M059J (cell line): ENCODE data around the gene UBE2B. TPM values are rescaled to one million over a fixed set of nuclear protein-coding genes. Genes with fewer than 3 reads are reported as not detected.
A peak's percentile ranks its signal among the peaks of the same experiment; 100 is the strongest.
"Not testable (repeated sequence)": the region's sequence is repeated elsewhere in the genome, so short reads cannot be mapped to it uniquely, and the experiment has no call there.

Experiments used
- DNase-seq: peaks from one replicate; pipeline ENCODE4 v3.0.0-alpha.2; 2012; ENCODE audit warnings: low read depth
- total RNA-seq: library from RNA; depleted of rRNA; stranded (reverse); fragments of >200 nt; shearing (Covaris generic); gene quantifications from 2 replicates; pipeline ENCODE4 v1.2.3, GENCODE V29; 2014

The UBE2B gene
- total RNA-seq, 1 experiment from 2014 or later: 50.0 TPM

DNA sequence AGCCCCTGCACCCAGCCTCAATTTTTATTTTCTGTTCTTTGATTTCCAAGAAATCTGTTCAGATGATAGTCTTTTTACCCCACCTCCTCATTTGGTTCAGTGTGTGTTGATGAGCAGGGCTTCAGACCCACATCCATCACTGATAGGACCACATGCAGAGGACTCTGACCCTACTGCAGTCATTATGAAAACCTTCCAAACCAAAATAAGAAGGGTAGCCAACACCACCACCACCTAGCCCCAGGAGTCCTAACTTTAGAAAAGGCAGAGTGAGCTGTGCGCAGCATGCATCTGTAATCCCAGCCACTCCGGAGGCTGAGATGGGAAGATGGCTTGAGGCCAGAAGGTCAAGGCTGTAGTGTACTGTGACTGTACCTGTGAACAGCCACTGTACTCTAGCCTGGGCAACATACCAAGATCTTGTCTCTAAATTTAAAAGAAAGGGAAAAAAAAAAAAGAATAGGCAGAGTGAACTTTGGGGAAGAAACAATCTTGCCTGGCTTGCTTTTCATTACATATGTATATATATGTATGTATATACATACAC lies 27.3 kb downstream of the UBE2B start:
- no peak for DNase-seq

DNA sequence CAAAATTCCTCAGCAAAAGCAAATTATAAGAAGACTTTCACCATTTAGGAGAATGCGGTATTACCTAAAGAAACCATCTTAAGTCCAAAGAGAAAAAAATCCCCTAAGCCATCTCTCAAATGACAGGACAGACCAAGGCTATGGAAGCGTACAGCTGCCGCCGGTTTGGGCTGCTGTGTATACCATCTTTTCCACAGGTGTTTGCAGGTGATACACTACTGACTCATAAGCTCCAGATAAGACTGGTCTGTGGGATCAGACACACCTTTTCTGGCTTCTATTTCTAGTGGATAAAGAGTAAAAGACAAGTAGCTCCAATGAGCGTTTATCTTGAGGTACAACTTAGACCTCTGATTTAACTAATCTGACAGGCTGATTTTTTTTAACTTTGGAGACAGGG lies 32.6 kb downstream of the UBE2B start:
- no peak for DNase-seq

DNA sequence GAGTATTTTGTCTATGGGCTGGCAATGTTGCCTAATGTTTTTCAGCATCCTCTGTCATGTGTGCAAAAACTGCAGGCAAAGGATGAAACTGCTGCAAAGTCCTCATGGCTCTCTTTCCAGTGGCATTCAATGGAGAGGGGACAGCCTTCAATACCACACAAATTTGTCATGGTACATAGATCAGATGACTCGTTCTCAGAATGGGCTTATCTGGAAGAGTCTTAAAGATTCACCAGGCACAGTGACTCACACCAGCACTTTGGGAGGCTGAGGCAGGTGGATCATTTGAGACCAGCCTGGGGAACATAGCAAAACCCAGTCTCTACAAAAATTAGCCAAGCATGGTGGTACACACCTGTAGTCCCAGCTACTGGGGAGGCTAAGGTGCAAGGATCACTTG lies 35.0 kb downstream of the UBE2B start:
- peak; percentile 40 for DNase-seq

GRCh38 chr5:134409321-134409720 lies 38.0 kb downstream of the UBE2B start:
- DNase-seq: no peak

GRCh38 chr5:134410822-134411221 lies 39.5 kb downstream of the UBE2B start:
- DNase-seq: no peak

DNA sequence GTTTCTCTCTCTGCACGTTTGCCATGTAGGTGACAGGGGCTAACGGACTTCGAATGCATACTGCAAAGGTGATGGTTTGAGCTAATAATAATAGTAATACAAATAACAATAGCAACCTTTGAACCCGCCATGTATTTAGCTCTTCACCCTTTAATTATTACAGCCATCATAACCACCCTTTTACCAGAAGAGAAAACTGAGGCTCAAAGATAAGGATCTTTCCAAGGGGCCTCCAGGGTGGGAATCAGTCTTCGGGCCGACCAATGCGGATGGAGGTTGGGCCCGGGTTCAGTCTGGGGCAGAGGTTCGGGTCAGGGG lies 39.8 kb downstream of the UBE2B start:
- DNase-seq: no peak

GRCh38 chr5:134411546-134412266 lies 40.3 kb downstream of the UBE2B start, which contains the start of gene CDKN2AIPNL:
Gene CDKN2AIPNL, minus strand, starts transcription at chr5:134411881. Its CDS starts 27 bp downstream, at chr5:134411854.
- peak; percentile 82 for DNase-seq

GRCh38 chr5:134413046-134413445 lies 41.7 kb downstream of the UBE2B start:
- DNase-seq: no peak

GRCh38 chr5:134417707-134418106 lies 46.3 kb downstream of the UBE2B start:
- DNase-seq: no peak

DNA sequence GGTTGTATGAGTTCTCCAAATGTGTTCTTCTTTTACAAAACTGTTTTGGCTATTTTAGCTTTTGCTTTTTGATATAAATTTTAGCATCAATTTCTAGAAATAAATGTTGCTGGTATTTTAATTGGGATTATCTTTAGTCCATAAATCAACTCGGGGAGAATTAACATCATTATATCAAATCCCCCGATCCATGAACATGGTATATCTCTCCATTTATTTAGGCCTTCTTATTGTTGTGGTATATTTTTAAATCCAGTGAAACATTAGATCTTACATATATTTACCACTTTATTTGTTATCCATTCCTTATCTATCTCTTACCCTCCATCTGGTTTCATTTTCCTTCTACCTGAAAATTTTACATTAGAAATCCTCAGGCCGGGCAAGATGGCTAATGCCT lies 47.6 kb downstream of the UBE2B start:
- no peak for DNase-seq

DNA sequence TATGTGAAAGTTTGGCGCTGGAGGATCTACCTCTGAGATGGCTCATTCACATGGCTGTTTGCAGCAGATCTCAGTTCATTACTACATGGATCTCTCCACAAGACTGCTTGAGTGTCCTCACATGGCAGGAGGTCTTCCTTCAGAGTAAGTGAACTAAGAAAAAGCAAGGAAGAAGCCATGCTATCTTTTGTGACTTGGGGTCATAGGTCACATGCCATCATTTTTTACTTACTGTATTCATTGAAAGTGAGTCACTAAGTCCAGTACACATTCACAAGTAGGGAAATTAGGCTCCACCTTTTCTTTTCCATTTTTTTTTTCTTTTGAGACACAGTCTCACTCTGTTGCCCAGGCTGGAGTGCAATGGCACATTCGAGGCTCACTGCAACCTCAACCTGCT lies 49.0 kb downstream of the UBE2B start:
- peak; percentile 66 for DNase-seq

DNA sequence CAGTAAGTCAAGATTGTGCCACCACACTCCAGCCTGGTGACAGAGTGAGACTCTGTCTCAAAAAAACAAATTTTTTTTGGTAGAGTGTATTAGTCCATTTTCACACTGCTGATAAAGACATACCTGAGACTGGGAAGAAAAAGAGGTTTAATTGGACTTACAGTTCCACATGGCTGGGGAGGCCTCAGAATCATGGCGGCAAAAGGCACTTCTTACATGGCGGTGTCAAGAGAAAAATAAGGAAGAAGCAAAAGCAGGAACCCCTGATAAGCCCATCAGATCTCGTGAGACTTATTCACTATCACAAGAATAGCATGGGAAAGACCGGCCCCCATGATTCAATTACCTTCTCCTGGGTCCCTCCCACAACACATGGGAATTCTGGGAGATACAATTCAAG lies 49.7 kb downstream of the UBE2B start:
- not testable (repeated sequence) for DNase-seq

DNA sequence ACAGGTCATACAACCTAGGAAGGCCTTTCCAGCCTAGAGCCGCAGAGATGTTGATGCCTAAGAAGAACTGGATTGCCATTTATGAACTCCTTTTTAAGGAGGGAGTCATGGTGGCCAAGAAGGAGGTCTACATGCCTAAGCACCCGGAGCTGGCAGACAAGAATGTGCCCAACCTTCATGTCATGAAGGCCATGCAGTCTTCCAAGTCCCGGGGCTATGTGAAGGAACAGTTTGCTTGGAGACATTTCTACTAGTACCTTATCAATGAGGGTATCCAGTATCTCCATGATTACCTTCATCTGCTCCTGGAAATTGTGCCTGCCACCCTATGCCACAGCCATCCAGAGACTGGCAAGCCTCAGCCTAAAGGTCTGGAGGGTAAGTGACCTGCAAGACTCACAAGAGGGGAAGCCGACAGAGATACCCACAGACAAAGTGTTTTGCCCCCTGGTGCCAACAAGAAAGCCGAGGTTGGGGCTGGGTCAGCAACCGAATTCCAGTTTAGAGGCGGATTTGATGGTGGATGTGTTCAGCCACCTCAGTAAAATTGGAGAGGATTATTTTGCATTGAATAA lies 51.5 kb downstream of the UBE2B start:
- no peak for DNase-seq

DNA sequence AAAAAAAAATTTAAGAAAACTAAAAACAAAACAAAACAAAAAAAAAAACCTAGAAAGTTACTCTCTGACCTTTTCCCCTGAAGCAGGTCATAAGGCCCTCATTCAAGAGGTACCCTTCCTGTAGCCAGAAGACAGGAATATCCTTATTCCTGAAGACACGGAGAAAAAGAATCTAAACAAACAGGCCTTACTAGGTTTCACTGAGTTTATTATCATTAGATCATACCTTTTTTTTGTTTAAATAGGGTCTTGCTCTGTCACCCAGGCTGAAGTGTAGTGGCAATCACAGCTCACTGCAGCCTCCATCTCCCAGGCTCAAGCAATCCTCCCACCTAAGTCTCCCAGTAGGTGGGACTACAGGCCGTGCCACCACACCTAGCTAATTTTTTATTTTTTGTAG lies 52.0 kb downstream of the UBE2B start:
- no peak for DNase-seq

DNA sequence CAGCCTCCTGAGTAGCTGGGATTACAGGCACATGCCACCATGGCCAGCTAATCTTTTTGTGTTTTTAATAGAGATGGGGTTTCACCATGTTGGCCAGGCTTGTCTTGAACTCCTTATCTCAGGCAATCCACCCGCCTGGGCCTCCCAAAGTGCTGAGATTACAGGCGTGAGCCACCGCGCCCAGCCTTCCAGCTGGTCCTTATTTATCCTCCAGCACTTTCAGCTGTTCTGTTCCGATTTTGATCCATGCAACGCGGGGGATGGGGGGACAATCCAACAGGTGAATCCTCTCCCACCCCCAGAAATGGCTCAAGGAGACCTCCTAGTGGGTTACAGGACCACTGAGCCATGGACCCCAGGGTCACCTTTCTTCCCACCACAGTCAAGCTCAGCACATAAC lies 55.0 kb downstream of the UBE2B start:
- DNase-seq: no peak

DNA sequence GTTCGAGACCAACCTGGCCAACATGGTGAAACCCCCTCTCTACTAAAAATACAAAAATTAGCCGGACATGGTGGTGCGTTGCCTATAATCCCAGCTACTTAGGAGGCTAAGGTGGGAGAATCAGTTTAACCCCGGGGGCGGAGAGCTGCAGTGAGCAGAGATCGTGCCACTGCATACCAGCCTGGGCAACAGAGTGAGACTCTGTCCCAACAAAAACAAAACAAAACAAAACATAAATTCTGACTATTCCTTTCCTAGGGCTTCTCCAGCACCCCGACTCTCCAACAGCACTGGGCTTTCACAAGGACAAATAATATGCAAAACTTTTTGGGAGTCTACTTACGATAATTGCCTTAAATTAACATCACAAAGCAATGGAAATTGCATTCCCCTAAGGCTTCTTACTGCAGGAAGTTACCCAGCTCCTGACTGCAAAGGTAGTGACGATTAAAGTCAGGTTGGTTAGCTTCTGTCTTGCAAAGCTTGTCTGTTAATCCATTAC lies 56.2 kb downstream of the UBE2B start:
- DNase-seq: no peak

GRCh38 chr5:134430001-134430569 lies 58.7 kb downstream of the UBE2B start:
- DNase-seq: no peak

DNA sequence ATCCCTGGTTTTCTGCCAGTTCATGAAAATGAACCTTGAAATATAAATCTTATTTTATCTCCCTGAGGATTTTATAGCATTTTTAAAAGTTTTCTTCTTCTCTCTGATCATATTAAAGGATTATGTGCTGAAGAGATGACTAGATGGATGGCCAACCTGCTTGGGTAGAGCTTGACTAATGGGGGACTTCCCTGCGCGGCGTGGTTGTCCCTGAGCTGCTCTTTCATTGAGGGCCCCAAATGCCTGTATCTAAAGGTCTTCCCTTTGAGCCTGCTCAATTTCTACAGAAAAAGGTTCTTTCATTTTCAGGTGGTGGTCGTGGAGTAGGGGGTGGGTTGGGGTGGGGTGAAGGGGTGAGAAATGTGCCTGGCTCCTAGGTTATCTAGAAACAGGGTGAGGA lies 60.8 kb downstream of the UBE2B start:
- DNase-seq: no peak

DNA sequence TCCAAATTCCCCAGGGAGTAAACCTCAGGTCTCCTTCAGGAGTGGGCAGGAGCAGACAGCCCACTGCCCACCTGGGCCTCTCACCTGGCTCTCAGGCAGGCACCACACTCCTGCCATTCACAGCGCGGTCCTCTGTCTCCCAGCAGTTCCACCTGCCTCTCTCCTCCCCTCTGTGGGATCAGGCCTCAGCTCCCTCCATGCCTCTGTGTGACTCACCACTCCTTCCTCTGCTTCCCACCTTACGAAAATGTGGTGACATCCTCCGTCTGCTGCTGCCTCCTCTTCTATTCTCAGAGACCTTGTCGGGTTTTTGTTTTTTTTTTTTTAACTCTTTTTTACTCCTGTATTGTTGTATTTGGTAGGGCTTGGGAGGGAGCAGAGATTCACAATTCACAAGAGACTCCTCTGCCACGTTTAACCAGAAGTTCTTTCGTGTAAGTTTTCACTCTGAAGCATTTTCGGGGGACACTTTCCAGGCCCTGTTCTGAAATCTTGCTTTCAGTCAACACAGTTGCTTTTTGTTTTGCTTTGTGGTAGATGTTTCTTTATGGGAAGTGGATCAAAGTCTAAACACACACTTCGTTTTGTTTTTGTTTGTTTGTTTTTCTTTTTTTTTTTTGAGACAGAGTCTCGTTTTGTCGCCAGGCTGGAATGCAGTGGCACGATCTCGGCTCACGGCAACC lies 61.4 kb downstream of the UBE2B start:
- DNase-seq: peak; percentile 67

GRCh38 chr5:134435560-134435959 lies 64.2 kb downstream of the UBE2B start:
- peak; percentile 86 for DNase-seq

DNA sequence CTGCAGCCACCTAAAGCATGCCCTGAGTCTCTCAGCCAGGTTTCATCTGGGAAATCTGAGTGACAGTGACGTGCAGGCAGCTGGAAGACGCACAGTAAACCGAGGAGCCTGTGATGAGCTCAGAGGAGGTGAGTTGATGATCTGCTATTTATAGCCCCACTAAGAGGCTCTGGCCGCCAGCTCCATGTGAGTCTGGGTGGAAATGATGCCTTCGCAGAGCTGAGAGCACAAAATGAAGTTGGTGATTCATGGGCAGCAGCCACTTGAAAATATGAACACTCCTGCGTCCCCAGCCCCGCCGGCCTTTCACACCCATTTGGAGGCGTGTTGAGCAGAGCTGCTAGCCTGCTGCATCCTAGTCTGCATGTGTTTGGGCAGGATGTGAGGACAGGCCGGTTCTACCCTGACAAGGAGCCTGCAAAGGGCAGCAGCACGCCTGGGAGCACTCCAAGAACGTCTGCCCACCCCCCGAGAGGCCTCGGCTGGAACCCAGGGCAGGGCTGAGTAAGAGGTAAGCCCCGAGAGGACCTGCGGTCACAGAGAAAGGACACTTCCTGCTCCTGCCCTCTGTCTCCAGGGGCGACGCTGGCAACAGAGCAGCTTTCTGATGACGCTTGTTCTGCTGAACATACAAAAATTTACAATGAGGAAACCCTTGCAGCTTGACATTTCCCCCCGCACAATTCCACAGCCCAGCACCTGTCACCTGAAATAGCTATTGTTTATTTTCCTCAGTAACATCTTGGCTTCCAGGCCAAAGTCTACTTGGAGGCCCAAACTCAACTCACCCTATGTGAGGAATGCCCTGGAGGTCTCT lies 65.4 kb downstream of the UBE2B start:
- peak; percentile 96 for DNase-seq
